Bronchial epithelial cell (primary cell): ENCODE results near the gene CTDP1. TPM values are rescaled to one million over a fixed set of nuclear protein-coding genes. Genes with fewer than 3 reads are reported as not detected.
A peak's percentile ranks its signal among the peaks of the same experiment; 100 is the strongest.

Experiments used
- DNase-seq: peaks from one replicate; pipeline ENCODE4 v3.0.0-alpha.2; 2010; ENCODE audit warnings: low read depth
- FAIRE-seq: peaks from 2 replicates; lab custom pipeline; 2011; peaks lifted over from hg19 to GRCh38; lab: Jason Lieb, UNC
- H3K27me3 ChIP-seq: 2 replicates; pipeline ENCODE4 v1.5.1; 2011; ENCODE audit warnings: low read length; ENCODE audit not compliant: control insufficient read depth, insufficient read depth
- H3K36me3 ChIP-seq: 2 replicates; pipeline ENCODE4 v1.5.1; 2011; ENCODE audit warnings: low read length; ENCODE audit not compliant: control insufficient read depth, insufficient read depth
- H3K4me3 ChIP-seq: 2 replicates; pipeline ENCODE4 v1.5.1; 2011; ENCODE audit warnings: mild to moderate bottlenecking, low read depth, low read length, control low read depth
- total RNA-seq: library from RNA; depleted of rRNA; stranded (reverse); fragments of >200 nt; gene quantifications from 2 replicates; pipeline ENCODE4 v1.2.1, GENCODE V29; 2014
- TF ChIP-seq, protein P1 (sequence below): IDR thresholded peaks from 2 replicates; pipeline ENCODE4 v1.5.1; 2011; ENCODE audit warnings: mild to moderate bottlenecking, moderate library complexity, low read length, control low read depth, inconsistent platforms; ENCODE audit not compliant: insufficient read depth, severe bottlenecking

CTDP1 gene
- total RNA-seq, 1 donor from 2014 or later, result 27.1 TPM

DNA sequence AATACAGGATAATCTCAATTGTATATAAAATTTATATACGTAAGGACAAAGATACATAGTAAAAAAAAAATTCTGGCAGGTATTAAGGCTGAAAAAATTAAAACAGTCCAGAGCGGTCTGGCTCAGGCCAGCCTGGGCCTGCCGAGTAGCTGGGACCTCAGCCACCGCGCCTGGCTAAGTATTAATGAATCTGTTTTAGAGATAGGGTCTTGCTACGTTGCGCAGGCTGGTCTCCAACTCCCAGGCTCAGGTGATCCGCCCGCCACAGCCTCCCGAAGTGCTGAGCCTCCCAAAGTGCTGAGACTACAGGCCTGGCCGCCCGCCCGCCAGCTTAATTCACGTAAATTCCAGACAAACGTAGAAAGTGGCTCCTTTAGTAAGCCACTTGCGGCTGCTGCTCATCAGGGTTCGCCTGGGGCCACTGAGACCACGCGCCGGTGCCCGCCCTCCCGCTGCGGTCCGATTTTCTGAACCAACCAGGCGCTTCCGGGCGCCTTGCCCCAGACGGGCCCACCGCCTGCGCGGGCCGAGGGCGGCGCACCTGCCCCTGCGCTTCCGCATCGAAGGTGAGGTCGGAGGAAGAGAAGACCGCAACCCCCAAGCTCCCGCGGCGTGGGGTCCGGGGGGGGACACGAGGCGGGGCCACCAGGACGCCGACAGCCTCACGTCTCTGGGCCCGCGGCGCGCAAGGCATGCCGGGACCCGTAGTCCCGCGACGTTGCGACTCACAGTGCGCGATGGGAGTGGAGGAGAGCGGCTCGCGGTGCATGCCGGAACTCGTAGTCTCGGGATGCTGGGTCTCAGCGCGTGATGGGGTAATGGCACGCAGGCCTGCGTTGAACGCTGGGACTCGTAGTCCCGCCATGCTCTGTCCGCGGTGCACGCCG lies 695 bp upstream of the CTDP1 start:
- Histone ChIP-seq H3K27me3 (no peaks in the 10 kb centered on the region), H3K4me3 (peak overlapping the region; percentile 93), H3K36me3 (peaks cover 4% of the 10 kb centered on the region)
- DNase-seq, result peak; percentile 96
- TF ChIP-seq, protein P1, sequence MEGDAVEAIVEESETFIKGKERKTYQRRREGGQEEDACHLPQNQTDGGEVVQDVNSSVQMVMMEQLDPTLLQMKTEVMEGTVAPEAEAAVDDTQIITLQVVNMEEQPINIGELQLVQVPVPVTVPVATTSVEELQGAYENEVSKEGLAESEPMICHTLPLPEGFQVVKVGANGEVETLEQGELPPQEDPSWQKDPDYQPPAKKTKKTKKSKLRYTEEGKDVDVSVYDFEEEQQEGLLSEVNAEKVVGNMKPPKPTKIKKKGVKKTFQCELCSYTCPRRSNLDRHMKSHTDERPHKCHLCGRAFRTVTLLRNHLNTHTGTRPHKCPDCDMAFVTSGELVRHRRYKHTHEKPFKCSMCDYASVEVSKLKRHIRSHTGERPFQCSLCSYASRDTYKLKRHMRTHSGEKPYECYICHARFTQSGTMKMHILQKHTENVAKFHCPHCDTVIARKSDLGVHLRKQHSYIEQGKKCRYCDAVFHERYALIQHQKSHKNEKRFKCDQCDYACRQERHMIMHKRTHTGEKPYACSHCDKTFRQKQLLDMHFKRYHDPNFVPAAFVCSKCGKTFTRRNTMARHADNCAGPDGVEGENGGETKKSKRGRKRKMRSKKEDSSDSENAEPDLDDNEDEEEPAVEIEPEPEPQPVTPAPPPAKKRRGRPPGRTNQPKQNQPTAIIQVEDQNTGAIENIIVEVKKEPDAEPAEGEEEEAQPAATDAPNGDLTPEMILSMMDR, result no peak
- peak; percentile 73 for FAIRE-seq

DNA sequence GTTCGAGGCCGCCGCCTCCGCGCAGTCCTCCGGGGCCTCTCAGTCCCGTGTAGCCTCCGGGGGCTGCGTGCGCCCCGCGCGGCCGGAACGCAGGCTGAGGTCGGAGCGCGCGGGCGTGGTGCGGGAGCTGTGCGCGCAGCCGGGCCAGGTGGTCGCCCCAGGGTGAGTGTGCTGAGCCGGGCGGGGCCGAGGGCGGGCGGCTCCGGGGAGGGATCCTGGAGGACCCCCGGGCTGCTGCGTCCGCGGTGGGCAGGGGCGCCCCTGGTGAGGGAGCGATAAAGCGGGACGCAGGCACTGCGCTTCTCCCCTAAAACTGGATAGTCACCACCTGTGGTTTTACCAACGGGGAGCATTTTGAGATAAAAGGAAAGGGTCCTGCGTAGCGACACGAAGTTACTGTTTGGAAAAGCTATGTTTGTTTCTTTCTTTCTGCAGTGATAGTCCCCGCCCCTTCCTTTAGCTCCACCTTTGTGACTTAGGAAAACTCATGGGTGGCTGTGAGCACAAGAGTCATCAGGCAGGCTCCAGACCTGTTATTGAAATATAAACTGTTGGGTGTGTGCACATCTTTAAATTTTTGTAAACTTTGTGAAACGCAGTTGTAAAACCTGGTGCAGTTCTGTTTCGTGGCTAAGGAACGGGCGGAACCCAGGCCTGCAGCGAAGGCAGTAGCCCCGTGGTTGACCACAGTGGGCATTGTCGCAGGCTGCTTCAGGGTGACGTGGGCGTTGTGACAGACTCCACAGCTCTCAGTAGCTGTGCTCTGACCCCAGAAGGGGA lies 687 bp downstream of the CTDP1 start:
- no peaks in the 10 kb centered on the region for H3K27me3 ChIP-seq
- FAIRE-seq, result peak; percentile 52
- DNase-seq, result peak; percentile 68
- H3K4me3 ChIP-seq, result peak overlapping the region; percentile 93
- H3K36me3 ChIP-seq, result peaks cover 4% of the 10 kb centered on the region
- TF ChIP-seq, protein P1, result peak; percentile 14

DNA sequence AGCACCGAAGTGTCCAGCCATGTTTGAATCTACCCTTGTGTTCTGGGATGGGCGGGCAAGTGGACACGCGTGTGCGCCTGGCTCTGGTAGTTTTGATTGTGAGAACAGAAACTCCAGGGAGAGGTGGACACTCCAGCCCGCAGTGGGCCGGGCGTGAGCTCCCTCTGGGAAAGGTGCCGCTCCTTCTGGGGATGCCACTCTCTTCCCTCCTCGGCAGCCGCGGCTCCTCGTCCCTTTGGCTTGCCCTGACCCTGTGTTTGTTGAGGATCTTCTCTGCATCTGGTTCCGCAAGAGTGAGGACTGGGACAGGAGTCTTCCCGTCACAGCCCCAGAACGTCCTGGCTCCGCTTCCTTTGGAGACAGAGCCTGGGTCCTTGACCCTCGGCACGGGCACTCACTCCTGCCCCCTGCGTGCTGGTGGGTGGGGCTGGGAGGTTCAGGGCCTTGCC lies 1.3 kb downstream of the CTDP1 start:
- DNase-seq (no peak), FAIRE-seq (no peak)
- H3K4me3 ChIP-seq, result peak overlapping the region; percentile 93
- TF ChIP-seq, protein P1, result no peak
- H3K27me3 ChIP-seq, result no peaks in the 10 kb centered on the region
- peaks cover 4% of the 10 kb centered on the region for H3K36me3 ChIP-seq

DNA sequence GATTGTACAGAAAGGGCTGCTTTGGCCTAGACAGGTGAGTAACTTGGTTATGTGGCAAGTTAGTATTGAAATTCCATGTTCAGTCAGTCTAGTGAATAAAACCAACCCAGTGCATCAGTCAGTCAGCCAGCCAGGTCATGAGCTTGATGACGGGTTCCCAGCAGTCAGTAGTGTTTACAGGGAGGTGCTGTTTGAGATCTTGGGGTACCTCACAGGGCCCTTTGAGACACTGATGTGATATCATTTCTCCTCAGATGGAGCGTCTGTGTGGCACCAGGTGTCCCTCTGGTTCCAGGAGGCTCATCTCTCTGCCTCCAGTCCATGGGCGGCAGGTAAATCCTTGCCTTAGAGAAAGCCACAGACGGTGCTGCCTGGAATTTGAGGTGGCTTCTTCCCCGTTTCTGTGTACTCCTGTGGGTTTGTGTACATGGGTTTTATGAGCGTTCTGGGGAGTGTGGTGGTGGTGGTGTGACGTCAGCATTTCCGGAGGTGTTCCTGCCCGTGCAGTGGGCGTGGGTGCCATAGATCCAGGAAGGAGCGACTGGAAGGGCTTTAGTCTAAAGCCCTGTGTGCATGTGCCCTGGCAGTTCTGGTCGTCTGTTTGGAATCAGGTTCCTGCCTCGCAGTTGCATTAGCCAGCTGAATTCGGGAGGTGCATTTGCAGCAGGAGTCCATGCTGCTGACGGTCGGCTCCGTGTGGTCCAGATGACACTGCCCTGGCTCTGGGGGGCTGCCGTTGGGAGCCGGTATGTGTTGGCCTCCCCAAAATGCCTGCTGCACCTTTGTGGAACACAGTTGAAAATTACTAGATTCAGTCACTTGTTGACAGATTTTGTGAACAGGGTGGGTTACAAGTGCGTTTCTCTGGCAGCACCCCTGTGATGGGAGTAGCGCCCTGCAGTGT lies 2.1 kb downstream of the CTDP1 start:
- TF ChIP-seq, protein P1, result no peak
- FAIRE-seq (no peak), DNase-seq (no peak)
- Histone ChIP-seq H3K36me3 (peaks cover 4% of the 10 kb centered on the region), H3K4me3 (no peak overlapping the region), H3K27me3 (no peaks in the 10 kb centered on the region)

DNA sequence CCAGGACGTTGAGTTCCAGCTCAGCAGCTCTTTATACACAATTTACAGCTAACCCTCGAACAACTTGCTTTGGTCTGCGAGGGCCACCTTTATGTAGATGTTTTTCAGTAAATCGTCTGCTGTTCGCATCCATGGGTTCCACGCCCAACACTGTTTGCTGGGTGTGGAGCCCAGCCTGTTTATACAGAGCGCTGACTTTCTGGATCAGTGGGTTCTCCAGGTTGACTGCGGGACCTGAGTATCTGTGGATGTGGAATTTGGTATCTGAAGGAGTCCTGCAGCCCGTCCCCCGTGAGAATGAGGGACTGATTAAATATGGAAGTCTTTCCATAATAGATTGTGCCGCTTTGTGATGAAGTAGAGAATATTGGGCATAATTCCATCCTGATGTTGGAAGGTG lies 2.9 kb downstream of the CTDP1 start:
- DNase-seq, result no peak
- no peak for FAIRE-seq
- TF ChIP-seq, protein P1, result no peak
- no peak overlapping the region for H3K4me3 ChIP-seq
- H3K27me3 ChIP-seq, result no peaks in the 10 kb centered on the region
- H3K36me3 ChIP-seq, result peaks cover 4% of the 10 kb centered on the region
